ENCODE results near the gene MUC5B.

DNA sequence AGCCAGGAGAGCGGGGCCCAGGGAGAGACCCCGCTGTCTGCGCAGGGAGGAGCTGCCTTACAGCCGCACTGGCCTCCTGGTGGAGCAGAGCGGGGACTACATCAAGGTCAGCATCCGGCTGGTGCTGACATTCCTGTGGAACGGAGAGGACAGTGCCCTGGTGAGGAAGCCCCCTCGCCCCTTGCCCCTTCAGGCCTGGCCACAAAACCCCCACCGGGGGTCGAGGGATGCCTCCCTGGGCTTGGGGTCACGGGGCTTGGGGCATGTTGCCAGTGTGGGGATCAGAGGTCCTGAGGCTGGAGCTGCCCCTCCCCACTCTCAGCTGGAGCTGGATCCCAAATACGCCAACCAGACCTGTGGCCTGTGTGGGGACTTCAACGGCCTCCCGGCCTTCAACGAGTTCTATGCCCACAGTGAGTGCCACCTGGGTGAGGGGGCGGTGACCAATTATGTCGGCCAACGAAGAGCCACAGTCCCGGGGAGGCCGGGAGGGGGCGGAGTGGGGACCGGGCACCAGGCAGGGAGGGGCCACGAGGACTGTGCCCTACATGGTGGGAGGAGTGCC lies 4.2 kb downstream of the MUC5B start:
- TF ChIP-seq POLR2A (IDR thresholded peaks at IDR 0.05) (no peak), CTCF (IDR thresholded peaks at IDR 0.05) (no peak)

All from prostate gland (tissue), 2 donors.